UCSD-AML1 (cell line): ENCODE data around the gene TMEM179B.
"Not testable (repeated sequence)": the region's sequence is repeated elsewhere in the genome, so short reads cannot be mapped to it uniquely, and the experiment has no call there.

Experiments
- DNase-seq: peaks from one replicate; lab custom pipeline; 2025; ENCODE audit not compliant: unreplicated experiment; lab: John Stamatoyannopoulos, UW

The TMEM179B gene, protein sequence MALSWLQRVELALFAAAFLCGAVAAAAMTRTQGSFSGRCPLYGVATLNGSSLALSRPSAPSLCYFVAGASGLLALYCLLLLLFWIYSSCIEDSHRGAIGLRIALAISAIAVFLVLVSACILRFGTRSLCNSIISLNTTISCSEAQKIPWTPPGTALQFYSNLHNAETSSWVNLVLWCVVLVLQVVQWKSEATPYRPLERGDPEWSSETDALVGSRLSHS

DNA sequence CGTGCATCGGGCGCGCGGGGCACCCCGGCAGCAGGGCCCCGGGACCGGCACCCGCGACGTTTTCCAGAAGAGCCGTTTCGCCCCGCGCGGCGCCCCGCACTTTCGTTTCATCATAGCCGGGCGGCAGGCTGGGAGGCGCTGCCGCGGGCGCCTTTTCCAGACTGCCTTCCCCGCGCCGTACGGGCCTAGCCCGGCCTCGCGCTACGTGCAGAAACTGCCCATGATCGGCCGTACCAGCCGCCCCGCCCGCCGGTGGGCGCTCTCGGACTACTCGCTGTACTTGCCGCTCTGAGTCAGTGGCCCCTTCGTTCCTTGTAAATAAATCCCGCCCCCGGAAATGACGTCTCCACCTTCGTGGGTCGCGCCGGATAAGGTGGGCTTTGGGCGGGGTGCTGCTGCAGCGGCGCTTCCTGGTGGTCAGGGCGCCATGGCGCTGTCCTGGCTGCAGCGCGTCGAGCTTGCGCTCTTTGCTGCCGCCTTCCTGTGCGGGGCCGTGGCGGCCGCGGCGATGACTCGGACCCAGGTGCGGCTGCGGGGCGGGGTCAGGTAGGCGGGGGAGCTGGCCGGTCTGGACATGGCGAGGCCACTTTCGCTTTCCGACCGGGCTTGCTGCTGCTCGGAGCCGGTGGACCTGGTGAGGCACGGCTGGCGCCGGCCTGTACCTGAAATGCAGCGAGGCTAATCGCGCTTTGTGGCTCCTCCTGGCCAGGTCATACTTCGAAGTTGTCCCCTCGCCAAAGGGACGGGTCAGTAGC lies at the start of gene TMEM179B:
Gene TMEM179B, plus strand, starts transcription at position 398 of the 755 bp plus-strand sequence. Its CDS starts 30 bp downstream, at position 428.
- peak; percentile 96 for DNase-seq

DNA sequence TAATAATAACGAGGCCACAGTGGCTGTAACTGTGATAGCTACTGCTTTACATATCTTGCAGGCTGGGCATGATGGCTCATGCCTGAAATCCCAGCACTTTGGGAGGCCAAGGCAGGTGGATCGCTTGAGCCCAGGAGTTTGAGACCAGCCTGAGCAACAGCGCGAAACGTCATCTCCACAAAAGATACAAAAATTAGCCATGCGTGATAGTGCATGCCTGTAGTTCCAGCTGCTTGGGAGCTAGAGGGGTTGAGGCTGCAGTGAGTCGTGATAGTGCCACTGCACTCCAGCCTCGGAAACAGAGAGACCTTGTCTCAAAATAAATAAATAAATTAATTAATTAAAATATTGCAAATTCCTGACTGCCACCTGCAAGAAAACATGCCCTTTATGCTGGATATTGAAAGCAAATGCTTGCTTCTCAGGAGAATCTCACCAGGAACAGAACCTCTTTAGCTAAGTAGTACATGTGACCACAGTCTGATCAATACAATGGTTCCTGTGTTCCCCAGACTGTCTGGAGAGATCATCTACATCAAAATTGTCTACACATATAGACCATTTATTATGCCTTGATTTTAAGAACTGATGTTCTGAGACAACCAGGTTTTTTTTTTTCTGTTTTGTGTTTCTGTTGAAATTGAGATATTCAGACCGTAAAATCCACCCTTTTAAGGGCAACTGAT lies 39.6 kb upstream of the TMEM179B start:
- DNase-seq: no peak

GRCh38 chr11:62749931-62750330 lies 37.3 kb upstream of the TMEM179B start:
- DNase-seq: not testable (repeated sequence)

- no peak for DNase-seq
Observed at GRCh38 chr11:62752177-62752785, 34.9 kb upstream of the TMEM179B start.

DNA sequence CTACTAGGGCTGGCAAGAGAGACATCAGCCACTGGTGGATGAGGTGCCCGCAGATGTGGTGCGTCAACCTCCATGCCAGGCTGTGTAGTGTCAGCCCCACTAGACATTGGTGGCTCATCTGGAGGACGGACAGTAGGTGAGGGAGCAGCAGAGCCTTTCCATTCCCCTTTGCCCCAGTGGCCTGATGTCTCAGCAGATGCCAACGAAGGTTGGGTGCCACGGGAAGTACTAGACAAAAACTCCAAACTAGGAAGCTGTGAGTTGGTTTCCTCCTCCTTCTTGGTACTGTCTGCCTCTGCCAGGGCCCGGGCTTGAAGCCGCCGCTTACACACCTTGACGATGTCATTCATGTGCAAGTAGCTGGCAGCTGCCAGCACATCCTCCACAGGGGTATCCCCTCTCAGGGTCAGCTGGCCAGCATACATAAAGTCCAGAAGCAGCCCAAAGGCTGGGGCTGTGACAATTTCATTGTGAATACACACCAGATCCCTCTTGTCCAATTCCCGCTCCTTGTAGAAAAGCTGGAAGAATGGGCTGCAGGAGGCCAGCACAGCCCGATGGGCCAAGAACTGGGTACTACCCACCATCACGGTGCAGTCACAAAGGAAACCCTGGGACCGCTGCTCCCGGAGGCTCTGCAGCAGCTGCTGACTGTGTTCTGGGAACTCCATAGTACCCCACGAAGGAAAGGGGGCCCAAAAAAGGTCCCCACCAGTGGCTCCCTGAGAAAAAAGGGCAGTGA lies 34.0 kb upstream of the TMEM179B start:
- DNase-seq: no peak

- DNase-seq: peak; percentile 97
Observed at GRCh38 chr11:62753736-62754603, 33.2 kb upstream of the TMEM179B start, which contains the start of gene ZBTB3. TSS of gene ZBTB3 (minus strand) at chr11:62754160. CDS start at chr11:62753664, 496 bp downstream.

- no peak for DNase-seq
Observed at GRCh38 chr11:62755086-62755615, 32.1 kb upstream of the TMEM179B start.

- DNase-seq: no peak
Observed at GRCh38 chr11:62757846-62758788, 29.1 kb upstream of the TMEM179B start.

DNA sequence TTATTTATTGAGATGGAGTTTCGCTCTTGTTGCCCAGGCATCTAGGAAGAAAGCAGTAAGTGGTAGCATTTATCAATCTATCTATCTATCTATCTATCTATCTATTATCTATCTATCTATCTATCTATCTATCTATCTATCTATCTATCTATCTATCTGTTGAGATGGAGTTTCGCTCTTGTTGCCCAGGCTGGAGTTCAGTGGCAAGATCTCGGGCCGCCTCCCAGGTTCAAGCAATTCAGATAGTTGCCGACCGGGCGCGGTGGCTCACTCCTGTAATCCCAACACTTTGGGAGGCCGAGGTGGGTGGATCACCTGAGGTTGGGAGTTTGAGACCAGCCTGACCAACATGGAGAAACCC lies 26.4 kb upstream of the TMEM179B start:
- not testable (repeated sequence) for DNase-seq

DNA sequence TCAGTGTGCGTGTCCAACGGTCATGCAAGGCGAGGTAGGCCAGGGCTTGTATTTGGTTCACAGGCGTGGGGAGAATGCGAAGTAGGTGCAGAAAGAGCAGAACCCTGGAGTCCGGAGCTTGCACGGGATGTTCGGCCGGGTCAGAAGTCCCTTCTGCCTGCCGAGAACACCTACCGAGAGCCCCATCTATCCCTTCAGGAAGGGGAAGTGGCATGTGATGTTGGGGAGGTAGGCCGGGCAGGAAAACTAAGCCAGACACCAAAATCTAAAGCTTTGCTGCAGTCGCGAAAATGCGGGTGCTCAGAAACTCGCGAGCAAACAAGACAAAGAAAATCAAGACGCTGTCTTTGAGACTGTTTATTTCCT lies 16.4 kb upstream of the TMEM179B start:
- DNase-seq: peak; percentile 63

- DNase-seq: peak; percentile 96
Observed at GRCh38 chr11:62771144-62772021, 15.8 kb upstream of the TMEM179B start, which contains the start of gene TAF6L. TSS of gene TAF6L (plus strand) at chr11:62771396. CDS start at chr11:62775784, 4,388 bp downstream.

- DNase-seq: no peak
Observed at GRCh38 chr11:62774407-62774806, 12.8 kb upstream of the TMEM179B start.

DNA sequence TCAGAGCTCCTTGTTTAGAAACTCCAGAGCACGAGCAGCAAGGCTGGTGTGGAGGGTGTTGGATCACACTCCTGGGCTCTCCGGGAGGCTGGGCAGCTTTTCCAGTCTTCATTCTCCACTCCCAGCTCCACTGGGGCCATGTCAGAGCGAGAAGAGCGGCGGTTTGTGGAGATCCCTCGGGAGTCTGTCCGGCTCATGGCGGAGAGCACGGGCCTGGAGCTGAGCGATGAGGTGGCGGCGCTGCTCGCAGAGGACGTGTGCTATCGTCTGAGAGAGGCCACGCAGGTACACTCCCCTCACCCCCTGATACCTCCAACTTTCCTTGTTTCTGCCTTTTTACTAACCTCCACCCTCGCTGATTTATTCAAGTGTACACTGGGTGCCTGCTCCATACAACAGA lies 11.6 kb upstream of the TMEM179B start:
- no peak for DNase-seq

DNA sequence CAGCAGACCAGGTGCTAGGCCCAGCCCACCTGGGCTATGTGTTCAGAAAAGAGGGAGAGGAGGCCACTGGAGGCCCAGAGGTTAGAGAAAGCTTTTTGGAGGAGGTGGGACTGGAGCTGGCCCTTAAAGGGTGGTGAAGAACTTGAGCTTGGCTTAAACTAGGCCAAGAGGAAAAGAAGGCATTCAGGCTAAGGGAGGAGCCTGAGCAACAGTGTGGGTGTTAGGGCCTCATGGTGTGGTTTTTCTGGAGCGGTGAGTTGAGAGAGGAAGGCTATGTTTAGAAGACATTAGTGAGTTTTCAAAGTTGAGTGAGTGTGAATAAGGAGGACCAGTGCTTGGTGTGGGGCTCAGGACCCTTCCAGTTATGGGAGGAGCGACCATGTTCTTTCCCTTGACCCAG lies 9.8 kb upstream of the TMEM179B start:
- DNase-seq: no peak

DNA sequence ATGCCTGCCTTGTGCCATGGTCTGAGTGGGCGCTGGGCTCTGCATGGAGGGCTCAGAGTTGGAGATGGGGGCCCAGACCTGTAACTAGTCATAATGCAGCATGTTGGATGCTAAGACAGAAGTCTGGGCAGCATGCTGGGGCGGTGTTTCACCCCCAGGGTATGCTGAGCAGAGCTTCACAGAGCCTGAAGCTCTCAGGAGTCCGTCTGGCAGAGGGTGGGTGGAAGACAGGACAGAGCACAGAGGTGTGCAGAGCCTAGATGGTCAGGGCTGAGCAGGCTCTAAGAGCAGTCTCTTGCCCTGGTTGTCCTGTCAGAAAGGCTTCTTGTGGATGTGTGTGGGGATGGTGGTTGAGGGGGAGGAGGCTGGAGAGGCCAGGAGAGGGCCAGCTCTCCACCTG lies 8.8 kb upstream of the TMEM179B start:
- DNase-seq: no peak

- DNase-seq: no peak
Observed at GRCh38 chr11:62782753-62783152, 4.4 kb upstream of the TMEM179B start.

DNA sequence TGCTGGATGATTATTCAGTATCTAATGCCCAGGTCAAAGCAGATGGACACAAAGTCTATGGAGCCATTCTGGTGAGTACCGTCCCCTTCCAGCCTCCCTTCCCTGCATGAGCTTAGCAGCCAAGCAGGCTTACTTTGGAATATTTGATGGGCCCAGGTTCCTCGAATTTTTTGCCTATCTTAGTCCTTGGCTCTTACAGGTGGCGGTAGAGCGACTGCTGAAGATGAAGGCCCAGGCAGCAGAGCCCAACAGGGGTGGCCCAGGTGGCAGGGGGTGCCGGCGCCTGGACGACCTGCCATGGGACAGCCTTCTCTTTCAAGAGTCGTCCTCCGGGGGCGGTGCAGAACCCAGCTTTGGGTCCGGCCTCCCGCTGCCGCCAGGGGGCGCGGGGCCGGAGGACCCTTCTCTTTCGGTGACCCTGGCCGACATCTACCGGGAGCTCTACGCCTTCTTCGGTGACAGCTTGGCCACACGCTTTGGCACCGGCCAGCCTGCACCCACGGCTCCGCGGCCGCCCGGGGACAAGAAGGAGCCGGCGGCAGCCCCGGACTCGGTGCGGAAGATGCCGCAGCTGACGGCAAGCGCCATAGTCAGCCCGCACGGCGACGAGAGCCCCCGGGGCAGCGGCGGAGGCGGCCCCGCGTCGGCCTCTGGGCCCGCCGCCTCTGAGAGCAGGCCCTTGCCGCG lies 741 bp upstream of the TMEM179B start:
- peak; percentile 88 for DNase-seq
